Chondrocyte (in vitro differentiated cells): ENCODE measurements around the gene AAMDC. TPM values are rescaled to one million over a fixed set of nuclear protein-coding genes. Genes with fewer than 3 reads are reported as not detected.

Source experiments
- DNase-seq: peaks from one replicate; pipeline ENCODE4 v3.0.0; 2021; ENCODE audit warnings: mixed read lengths, low spot score
- H3K27ac Mint-ChIP-seq: one replicate; pipeline ENCODE4 v1.8.0; 2021; ENCODE audit warnings: mild to moderate bottlenecking, moderate library complexity, mixed read lengths; ENCODE audit not compliant: unreplicated experiment
- H3K27me3 Mint-ChIP-seq: 2 replicates; pipeline ENCODE4 v1.8.0; 2021; ENCODE audit warnings: low read depth, mixed read lengths
- H3K36me3 Mint-ChIP-seq: 2 replicates; pipeline ENCODE4 v1.8.0; 2021; ENCODE audit warnings: low read depth, mixed read lengths
- H3K4me1 Mint-ChIP-seq: 2 replicates; pipeline ENCODE4 v1.8.0; 2021; ENCODE audit warnings: low read depth, mild to moderate bottlenecking, mixed read lengths
- H3K4me3 Mint-ChIP-seq: one replicate; pipeline ENCODE4 v1.8.0; 2021; ENCODE audit warnings: mild to moderate bottlenecking, moderate library complexity, mixed read lengths; ENCODE audit not compliant: unreplicated experiment
- H3K9me3 Mint-ChIP-seq: 2 replicates; pipeline ENCODE4 v1.8.0; 2021; ENCODE audit warnings: low read depth, mixed read lengths
- long read RNA-seq: library from polyadenylated mRNA; stranded (forward); transcript quantifications from one replicate; pipeline ENCODE4 v2.0.0, GENCODE V29; 2021
- total RNA-seq: library from RNA; stranded (reverse); gene quantifications from 3 replicates; pipeline ENCODE4 v1.2.1, GENCODE V29; 2021
- TF ChIP-seq, protein P1 (sequence below): fragments of 200-600 bp; sonication (generic); IDR thresholded peaks from 2 replicates; pipeline ENCODE4 v1.5.0; 2021; ENCODE audit warnings: antibody characterized with exemption, mild to moderate bottlenecking, moderate library complexity

The AAMDC gene
- 35.9 to 47.3 TPM (median 45.1 TPM) in 3 replicates for total RNA-seq
- long read RNA-seq, transcript AAMDC-202 (4 exons, 531 nt) = major isoform, 25 of 48 reads
- long read RNA-seq, transcript AAMDC-206 (5 exons, 579 nt) = minor isoform, 13 of 48 reads
- long read RNA-seq, partial matches to known transcripts = 1 of 48 reads
- long read RNA-seq, other reads (novel, unspliced or antisense) = 9 of 48 reads

DNA sequence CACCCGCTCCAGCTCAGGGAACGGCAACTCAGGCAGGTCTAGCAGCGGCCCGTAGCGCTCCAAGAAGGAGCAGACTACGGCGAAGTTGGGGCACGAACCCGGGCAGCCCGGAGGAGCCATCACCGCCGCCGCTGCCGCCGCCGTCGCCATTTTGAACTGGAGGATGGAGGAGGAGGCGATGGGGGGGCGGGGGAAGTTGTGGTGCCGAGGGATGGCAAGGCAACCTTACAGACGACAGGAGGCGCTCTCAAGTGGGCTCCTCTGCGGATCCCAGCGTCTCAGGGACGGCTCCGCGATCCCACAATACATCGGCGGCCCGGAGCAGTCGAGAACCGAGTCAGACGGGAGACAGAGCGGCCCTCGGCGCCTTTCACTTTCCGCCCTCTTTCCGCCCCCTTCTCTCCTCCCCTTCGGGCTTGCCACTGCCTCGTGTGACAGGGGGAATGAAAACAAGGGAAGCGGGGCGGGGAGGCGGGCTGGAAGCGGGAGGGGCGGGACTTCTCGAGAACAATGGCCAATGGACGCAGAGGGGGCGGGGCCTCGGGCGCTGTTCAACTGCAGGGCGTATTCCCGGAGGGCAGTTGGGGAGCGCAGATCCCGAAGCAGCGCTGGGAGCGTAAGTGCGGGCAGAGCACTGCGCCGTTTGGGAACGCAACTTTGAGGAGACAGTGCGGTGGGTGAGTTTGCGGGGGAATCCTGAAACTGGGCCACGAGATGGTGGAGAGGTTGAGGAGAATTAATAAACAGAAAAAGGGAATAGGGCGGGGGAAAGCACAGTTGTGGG is at the start of gene AAMDC, which contains the start of gene RSF1:
TSS of gene AAMDC (plus strand) at position 580 of the 784 bp plus-strand sequence. CDS start 21,353 bp downstream, outside the sequence.
TSS of gene RSF1 (minus strand) at position 158 of the 784 bp plus-strand sequence. CDS start at position 150, 8 bp downstream.
- DNase-seq = peak; percentile 99
- H3K27me3 Mint-ChIP-seq = no peaks in the 10 kb centered on the region
- peak within 1 kb of the TSS; percentile 97 for H3K27ac Mint-ChIP-seq
- peaks cover 54% of the 10 kb centered on the region for H3K4me1 Mint-ChIP-seq
- H3K4me3 Mint-ChIP-seq = peak within 1 kb of the TSS; percentile 99
- H3K9me3 Mint-ChIP-seq = no peaks in the 10 kb centered on the region
- H3K36me3 Mint-ChIP-seq = peaks cover 2% of the 10 kb centered on the region
- TF ChIP-seq, protein P1, sequence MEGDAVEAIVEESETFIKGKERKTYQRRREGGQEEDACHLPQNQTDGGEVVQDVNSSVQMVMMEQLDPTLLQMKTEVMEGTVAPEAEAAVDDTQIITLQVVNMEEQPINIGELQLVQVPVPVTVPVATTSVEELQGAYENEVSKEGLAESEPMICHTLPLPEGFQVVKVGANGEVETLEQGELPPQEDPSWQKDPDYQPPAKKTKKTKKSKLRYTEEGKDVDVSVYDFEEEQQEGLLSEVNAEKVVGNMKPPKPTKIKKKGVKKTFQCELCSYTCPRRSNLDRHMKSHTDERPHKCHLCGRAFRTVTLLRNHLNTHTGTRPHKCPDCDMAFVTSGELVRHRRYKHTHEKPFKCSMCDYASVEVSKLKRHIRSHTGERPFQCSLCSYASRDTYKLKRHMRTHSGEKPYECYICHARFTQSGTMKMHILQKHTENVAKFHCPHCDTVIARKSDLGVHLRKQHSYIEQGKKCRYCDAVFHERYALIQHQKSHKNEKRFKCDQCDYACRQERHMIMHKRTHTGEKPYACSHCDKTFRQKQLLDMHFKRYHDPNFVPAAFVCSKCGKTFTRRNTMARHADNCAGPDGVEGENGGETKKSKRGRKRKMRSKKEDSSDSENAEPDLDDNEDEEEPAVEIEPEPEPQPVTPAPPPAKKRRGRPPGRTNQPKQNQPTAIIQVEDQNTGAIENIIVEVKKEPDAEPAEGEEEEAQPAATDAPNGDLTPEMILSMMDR = peak; percentile 86

GRCh38 chr11:77775936-77776335 is 45.0 kb upstream of the AAMDC start:
- Mint-ChIP-seq H3K4me1 (peaks cover 25% of the 10 kb centered on the region), H3K36me3 (no peaks in the 10 kb centered on the region), H3K27ac (peak overlapping the region; percentile 22), H3K27me3 (no peaks in the 10 kb centered on the region), H3K9me3 (no peaks in the 10 kb centered on the region), H3K4me3 (no peak overlapping the region)
- TF ChIP-seq, protein P1 = no peak
- no peak for DNase-seq

GRCh38 chr11:77776455-77776854 is 44.5 kb upstream of the AAMDC start:
- Mint-ChIP-seq H3K4me3 (no peak overlapping the region), H3K36me3 (no peaks in the 10 kb centered on the region), H3K9me3 (no peaks in the 10 kb centered on the region), H3K27me3 (no peaks in the 10 kb centered on the region), H3K4me1 (peaks cover 20% of the 10 kb centered on the region), H3K27ac (no peak overlapping the region)
- TF ChIP-seq, protein P1 = peak; percentile 81
- DNase-seq = no peak

DNA sequence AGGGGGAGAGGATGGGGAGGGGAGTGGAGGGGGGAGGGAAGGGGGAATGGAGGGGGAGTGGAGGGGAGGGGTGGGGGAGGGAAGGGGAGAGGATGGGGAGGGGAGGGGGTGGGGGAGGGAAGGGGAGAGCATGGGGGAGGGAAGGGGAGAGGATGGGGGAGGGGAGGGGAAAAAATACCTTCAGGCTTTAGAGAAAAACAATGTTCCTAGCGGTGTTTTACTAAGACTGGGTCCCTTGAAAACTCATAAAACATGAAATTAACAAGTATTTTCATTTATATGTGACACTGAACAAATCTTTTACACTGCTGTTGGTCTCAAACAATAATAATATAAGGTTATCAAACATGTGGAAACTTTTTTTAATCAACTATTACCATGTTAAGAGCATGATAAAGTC is 42.8 kb upstream of the AAMDC start:
- no peak for DNase-seq
- Mint-ChIP-seq H3K9me3 (no peaks in the 10 kb centered on the region), H3K27me3 (no peaks in the 10 kb centered on the region), H3K4me3 (no peak overlapping the region), H3K4me1 (peaks cover 15% of the 10 kb centered on the region), H3K36me3 (no peaks in the 10 kb centered on the region), H3K27ac (no peak overlapping the region)
- TF ChIP-seq, protein P1 = no peak

DNA sequence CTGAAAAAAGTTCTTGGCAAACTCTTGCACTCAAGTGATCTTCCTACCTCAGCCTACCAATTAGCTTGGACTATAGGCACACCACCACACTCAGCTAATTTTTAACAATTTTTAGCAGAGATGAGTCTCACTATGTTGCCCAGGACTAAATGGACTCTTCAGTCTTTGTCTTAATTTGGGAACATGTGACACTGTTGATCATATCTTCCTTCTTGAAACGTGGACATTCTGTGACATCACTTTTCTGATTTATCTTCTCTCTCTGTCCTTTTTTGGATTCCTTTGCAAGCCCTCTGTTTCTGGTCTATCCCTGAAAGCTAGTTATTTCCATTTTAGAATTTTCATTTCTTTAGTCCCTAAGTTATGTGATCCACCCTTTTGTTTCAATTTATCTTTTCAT is 42.4 kb upstream of the AAMDC start:
- H3K27ac Mint-ChIP-seq = no peak overlapping the region
- H3K27me3 Mint-ChIP-seq = no peaks in the 10 kb centered on the region
- no peaks in the 10 kb centered on the region for H3K36me3 Mint-ChIP-seq
- no peak overlapping the region for H3K4me3 Mint-ChIP-seq
- no peaks in the 10 kb centered on the region for H3K9me3 Mint-ChIP-seq
- DNase-seq = no peak
- H3K4me1 Mint-ChIP-seq = peaks cover 15% of the 10 kb centered on the region
- TF ChIP-seq, protein P1 = no peak
